Subcutaneous preadipocyte (primary cell): ENCODE results near the gene SLC23A1. TPM values are rescaled to one million over a fixed set of nuclear protein-coding genes. Genes with fewer than 3 reads are reported as not detected.

ENCODE experiments used
- total RNA-seq: library from RNA; depleted of rRNA; stranded (reverse); fragments of >200 nt; gene quantifications from 2 replicates; pipeline ENCODE4 v1.2.3, GENCODE V29; 2012

Gene SLC23A1
- not detected in 2 replicates for total RNA-seq

GRCh38 chr5:139383275-139383992, at the start of gene SLC23A1:
Gene SLC23A1 (minus strand): TSS chr5:139383297. CDS start chr5:139383253, 44 bp downstream.

GRCh38 chr5:139403787-139404483, 20.8 kb upstream of the SLC23A1 start, which contains the start of gene SPATA24:
Gene SPATA24 (minus strand): TSS chr5:139404089. CDS start chr5:139404060, 29 bp downstream.

GRCh38 chr5:139394654-139395566, 11.8 kb upstream of the SLC23A1 start, which contains the start of gene PROB1:
Gene PROB1 (minus strand): TSS chr5:139395104. CDS start chr5:139395081, 23 bp downstream.

GRCh38 chr5:139389701-139390638, 6.9 kb upstream of the SLC23A1 start, which contains the start of gene MZB1:
Gene MZB1 (minus strand): TSS chr5:139389913. CDS start chr5:139389856, 57 bp downstream.

GRCh38 chr5:139341689-139342422, 41.2 kb downstream of the SLC23A1 start, which contains the start of gene PAIP2:
Gene PAIP2 (plus strand): TSS chr5:139341854. CDS start chr5:139363785, 21,931 bp downstream.

Other genes with a start within 250 kb of the SLC23A1 start
- 39.5 and 51.4 TPM in 2 replicates for gene SIL1, start 184.9 kb downstream of the SLC23A1 start, total RNA-seq
- gene MATR3, start 89.6 kb downstream of the SLC23A1 start, total RNA-seq: 157 and 202 TPM in 2 replicates
- 28.3 and 30.1 TPM in 2 replicates for gene PAIP2, start 41.4 kb downstream of the SLC23A1 start, total RNA-seq
- gene MZB1, start 6.6 kb upstream of the SLC23A1 start, total RNA-seq: under 0.01 TPM in 1 of 2 replicates, not detected in the other
- gene PROB1, start 11.8 kb upstream of the SLC23A1 start, total RNA-seq: 0.73 and 1.8 TPM in 2 replicates
- gene SPATA24, start 20.8 kb upstream of the SLC23A1 start, total RNA-seq: 4.5 and 6.2 TPM in 2 replicates
- gene DNAJC18, start 56.2 kb upstream of the SLC23A1 start, total RNA-seq: 5.5 and 6.2 TPM in 2 replicates
- 0.37 TPM in 1 of 2 replicates, not detected in the other for gene ECSCR, start 79.4 kb upstream of the SLC23A1 start, total RNA-seq
- gene SMIM33, start 87.7 kb upstream of the SLC23A1 start, total RNA-seq: not detected in 2 replicates
- gene STING1, start 99.5 kb upstream of the SLC23A1 start, total RNA-seq: 18.7 and 23.9 TPM in 2 replicates
- gene UBE2D2, start 178.0 kb upstream of the SLC23A1 start, total RNA-seq: 44.6 and 50.7 TPM in 2 replicates